GM19455 (cell line): ENCODE measurements around the gene ZNF729.
"Not testable (repeated sequence)": the region's sequence is repeated elsewhere in the genome, so short reads cannot be mapped to it uniquely, and the experiment has no call there.

ENCODE experiments used
- ATAC-seq: cut with Tn5 transposase; IDR thresholded peaks from one replicate; pipeline ENCODE4 v1.9.1; 2021; ENCODE audit not compliant: unreplicated experiment

ZNF729 gene

DNA sequence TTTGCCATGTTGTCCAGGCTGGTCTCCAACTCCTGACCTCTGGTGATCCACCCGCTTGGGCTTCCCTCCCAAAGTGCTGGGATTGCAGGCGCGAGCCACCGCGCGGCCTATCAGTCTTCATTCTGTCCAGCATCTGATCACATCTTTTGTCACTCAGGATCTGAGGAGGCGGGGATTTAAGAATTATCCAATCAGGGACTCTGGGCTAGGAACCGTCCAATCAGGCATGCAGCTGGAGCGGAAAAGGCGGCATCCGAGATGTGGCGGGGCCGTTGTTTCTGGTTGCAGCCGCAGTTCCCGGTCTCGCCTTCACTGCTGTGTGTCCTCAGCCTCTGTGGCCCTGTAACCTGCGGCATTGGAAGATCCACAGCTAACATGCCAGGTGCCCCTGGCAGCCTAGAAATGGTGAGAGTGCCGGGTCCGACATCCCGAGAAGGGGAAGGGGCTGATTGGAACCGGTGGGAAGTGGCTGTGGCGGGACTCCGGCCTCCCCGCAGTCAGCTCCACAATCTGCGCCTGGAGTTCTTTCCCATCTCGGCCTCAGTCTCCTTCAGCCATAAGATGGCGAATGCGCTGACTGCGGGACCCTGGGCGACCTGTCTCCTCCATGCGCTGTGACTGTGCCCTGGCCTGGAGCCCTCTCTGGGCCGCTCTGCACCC lies at the start of gene ZNF729:
Gene ZNF729 (plus strand): TSS at position 291 of the 660 bp plus-strand sequence. CDS start 85 bp downstream, at position 376.
- ATAC-seq, result no peak

DNA sequence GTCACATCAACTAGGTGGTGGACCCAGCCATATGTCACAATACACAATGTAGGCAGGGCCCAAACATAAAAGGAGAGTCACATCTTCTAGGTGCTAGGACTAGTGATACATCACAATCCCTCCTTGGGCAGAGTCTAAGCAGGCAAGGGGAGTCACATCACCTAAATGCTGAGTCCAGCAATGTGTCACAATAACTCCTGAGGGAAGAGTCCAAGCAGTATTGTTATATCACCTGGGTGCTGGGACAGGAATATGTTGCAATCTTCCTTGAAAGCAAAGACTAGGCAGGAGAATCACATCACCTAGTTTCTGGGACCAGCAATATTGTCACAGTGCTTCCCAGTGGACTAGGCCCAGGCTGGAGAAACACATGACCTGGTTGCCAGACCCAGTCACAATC lies 29.4 kb upstream of the ZNF729 start:
- ATAC-seq, result no peak

DNA sequence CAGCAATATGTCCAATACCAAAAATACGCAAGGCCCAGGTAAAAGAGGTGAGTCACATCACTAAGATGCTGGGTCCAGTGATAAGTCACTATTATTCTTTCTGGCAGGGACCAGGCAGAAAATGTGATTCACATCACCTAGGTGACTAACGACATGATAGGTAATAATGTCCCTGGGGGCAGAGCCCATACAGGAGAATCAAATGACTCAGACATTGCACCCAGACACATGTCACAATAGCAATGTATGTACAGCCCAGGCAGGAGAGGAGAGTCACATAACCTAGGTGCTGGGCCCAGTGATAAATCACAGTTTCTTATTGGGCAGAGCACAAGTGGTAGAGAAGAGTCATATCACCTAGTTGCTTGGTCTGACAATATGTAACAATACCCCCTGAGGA lies 28.9 kb upstream of the ZNF729 start:
- no peak for ATAC-seq

DNA sequence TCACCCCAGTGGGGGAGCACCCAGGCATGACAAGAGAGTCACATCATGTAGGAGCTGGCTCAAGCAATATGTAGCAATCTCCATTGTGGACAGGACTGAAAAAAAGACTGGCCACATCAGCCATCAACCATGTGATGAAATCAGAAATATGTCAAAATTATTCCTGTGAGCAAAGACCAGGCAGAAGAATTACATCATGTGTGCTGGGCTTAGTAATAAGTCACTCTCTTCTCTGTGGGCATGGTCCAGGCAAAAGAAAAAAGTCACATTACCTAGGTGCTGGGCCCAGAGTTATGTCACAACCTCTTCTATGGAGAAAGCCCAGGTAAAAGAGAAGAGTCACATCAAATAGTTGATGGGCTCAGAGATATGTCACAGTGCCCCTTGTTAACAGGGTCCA lies 28.3 kb upstream of the ZNF729 start:
- ATAC-seq, result no peak

DNA sequence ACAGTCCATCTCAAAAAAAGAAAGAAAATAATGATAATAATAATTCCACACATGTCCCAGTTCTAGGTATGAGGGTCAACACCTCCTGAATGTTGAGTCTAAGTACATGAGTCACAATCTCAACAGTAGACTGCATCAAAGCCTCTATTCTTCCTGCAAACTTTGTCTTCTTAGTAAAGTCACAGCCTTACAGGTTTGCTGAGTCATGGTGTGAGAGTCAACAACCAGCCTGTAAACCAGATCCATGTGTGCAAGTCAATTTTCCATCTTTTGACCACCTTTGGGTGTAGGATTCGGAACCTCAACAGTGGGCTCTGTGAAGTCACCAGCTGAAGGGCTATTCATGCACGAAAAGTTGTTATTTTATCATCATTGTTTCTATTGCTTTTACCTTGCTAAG lies 25.7 kb upstream of the ZNF729 start:
- no peak for ATAC-seq

DNA sequence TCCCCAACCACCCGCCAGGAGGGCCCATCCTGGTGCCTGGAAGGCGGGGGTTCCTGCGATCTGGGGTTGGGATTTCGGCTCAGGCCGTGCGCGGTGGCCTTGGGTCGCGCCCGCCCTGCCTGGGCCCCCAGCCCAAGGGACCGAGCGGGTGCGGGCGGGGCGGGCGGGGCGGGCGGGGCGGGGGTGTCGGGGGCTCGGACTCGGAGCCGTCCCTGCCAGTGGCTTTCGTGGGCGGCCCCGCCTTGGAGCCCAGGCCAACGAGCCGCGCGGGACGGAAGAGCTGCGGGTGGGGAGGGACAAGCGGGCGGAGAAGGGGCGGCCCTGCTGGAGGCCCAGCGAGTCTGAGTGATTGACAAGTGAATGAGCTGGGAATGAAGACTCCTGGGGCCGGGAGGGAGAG lies 24.6 kb upstream of the ZNF729 start:
- no peak for ATAC-seq

DNA sequence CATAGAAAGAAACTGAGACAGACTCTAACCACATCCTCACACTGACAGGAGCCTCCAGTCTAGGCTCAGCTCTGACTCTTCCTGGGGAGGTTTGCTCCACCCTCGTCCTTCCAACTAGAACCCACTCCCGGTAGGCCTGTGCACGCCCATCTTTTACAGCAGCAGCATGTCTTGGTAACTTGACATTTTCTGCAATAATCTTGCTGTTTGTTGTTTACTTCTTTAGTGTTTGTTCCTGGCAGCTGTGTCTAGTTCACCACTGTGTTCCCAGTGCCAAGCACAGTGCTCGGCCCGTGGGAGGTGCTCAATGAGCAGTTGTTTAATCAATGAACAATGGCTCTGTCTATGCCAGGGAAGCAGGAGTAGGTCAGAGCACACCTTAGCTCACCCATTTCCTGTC lies 23.1 kb upstream of the ZNF729 start:
- ATAC-seq, result no peak

DNA sequence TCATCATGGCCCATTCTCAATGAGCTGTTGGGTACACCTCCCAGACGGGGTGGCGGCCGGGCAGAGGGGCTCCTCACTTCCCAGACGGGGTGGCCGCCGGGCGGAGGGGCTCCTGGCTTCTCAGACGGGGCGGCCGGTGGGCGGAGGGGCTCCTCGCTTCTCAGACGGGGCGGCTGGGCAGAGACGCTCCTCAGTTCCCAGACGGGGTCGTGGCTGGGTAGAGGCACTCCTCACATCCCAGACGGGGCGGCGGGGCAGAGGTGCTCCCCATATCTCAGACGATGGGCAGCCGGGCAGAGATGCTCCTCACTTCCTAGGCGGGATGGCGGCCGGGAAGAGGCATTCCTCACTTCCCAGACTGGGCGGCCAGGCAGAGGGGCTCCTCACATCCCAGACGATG lies 35.3 kb downstream of the ZNF729 start:
- not testable (repeated sequence) for ATAC-seq

DNA sequence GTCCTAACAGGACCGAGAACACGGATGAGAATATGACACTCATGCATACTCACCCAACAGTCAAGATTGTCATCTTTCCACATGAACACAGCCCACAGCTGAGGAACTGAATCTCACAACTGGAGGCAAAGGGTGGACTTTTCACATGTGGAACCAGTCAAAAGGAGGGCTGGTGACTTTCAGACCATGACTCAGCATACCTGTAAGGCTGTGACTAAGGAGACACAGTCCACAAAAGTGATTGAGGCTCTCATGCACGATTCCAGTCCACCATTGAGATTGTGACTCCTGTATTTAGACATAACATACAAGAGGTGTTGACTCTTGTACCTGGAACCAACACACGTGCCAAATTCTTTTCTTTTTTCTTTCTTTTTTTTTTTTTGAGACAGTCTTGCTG lies 40.0 kb downstream of the ZNF729 start:
- ATAC-seq, result no peak

DNA sequence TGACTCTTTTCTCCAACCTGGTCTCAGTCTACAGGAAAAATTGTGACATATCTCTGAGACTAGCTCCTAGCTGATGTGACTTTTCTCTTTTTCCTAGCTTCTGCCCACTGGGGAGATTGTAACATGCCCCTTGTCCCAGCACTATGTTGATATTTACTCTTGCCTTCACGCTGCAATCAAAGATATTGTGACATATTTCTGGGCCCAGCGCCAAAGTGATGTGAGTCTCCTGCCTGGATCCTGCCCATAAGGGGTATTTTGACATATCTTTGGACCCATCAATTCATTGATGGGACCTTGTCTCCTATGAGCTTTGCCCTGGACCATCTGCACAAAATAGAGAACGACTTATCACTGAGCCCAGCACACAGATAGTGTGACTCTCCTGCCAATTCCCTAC lies 41.1 kb downstream of the ZNF729 start:
- ATAC-seq, result no peak

DNA sequence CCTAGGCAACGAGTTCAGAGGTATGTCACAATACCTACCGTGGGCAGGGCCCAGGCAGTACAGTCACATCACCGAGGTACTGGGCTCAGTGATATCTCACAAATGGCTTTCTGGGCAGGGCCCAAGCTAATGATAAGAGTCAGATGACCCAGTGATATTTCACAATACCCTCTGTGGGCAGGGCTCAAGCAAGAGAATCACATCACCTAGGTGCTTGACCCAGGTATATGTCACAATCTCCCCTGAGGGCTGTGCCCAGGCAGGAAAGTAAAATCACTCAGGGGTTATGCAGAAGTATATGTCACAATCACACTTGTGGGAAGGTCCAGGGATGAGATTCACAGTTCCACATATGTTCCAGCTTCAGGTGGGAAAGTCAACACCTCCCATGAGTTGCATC lies 45.3 kb downstream of the ZNF729 start:
- ATAC-seq, result no peak

DNA sequence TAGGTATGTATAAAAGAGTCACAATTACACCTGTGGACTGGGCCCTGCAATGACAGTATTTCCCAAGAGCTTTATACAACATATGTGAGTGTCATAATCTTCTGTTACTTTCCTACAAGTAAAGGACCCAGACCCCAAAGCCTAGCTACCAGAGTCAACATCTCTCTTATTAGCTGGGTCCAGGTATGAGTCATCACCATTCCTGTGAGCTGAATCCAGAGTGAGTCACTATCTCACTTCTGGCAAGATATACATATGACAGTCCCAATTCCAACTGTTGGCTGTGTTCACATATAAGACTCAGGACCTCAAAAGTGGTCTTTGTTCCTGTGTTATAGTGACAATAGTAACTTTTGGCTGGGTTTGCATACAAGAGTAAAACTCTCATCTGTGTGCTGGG lies 46.7 kb downstream of the ZNF729 start:
- ATAC-seq, result no peak

DNA sequence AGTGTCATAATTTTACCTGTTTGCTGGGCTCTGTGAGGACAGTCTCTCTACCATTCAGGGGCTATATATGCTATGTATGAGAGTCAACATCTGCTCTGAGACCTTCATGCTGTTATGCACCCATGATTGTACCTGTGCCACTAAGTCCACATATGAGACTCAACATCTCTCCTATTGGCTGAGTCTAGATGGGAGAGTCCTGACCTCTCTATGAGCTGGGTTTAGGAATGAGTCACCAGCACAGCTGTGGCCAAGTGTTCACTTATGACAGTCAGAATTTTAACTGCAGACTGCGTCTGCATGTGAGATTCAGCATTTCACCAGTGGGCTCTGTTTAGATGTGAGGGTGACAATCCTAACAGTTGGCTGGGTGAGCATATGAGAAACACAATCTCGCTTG lies 49.5 kb downstream of the ZNF729 start:
- no peak for ATAC-seq

DNA sequence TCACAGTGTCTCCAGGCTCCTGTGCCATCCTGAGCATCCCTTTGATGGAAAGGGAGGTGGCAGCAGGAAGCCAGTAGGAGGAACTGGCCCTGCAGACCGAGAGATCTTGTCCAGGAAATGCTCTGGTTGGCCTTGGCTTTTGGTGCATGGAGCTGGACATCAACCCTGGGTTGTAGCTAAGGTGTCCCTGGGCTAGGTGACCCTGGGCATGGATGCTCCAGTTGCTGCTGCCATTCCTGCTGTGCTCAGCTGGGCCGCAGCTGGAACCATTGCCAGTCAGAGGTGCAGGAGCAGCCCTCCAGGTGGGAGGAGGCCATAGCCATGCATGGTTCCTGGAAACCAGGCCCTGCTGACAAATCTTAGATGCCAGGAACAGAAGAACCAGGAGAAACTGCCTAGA lies 68.4 kb downstream of the ZNF729 start:
- no peak for ATAC-seq
